ENCODE results near the gene NEMP2.

- TF ChIP-seq CTCF (IDR thresholded peaks at IDR 0.05; ENCODE audit: low read depth, low read length, poor library complexity, severe bottlenecking) (no peak), EZH2phosphoT487 (IDR thresholded peaks at IDR 0.05; ENCODE audit: borderline replicate concordance, low read length) (no peak)
Observed at GRCh38 chr2:190500054-190500502, 34.4 kb downstream of the NEMP2 start.

Measured in DOHH2 (cell line).